SU-DHL-6 (cell line): ENCODE measurements around the gene DIAPH2.

Experiments
- CTCF ChIP-seq: fragments of 200-600 bp; sonication (generic); IDR thresholded peaks from one replicate; pipeline ENCODE4 v1.5.1; 2017; ENCODE audit warnings: antibody characterized with exemption, mild to moderate bottlenecking, low read length, moderate library complexity; ENCODE audit not compliant: insufficient read depth, poor library complexity, severe bottlenecking
- EZH2phosphoT487 ChIP-seq: fragments of 200-600 bp; sonication (generic), shearing (Covaris generic); conservative IDR thresholded peaks from 2 replicates; pipeline ENCODE4 v1.6.1; 2018; ENCODE audit warnings: mild to moderate bottlenecking, antibody characterized with exemption, low read length, moderate library complexity, mixed read lengths

- TF ChIP-seq CTCF (no peak), EZH2phosphoT487 (no peak)
These were observed 918.0 kb downstream of the DIAPH2 start for GRCh38 chrX:97602465-97603258.
